GF-D8 (cell line): ENCODE measurements around the gene C12orf42.
"Not testable (repeated sequence)": the region's sequence is repeated elsewhere in the genome, so short reads cannot be mapped to it uniquely, and the experiment has no call there.

Experiments
- DNase-seq: peaks from one replicate; lab custom pipeline; 2025; lab: John Stamatoyannopoulos, UW

C12orf42 gene

GRCh38 chr12:103494734-103495468, 867 bp downstream of the C12orf42 start:
- DNase-seq, result no peak

- no peak for DNase-seq
These were observed 1.6 kb downstream of the C12orf42 start for GRCh38 chr12:103494051-103494733.

GRCh38 chr12:103493199-103493598, 2.6 kb downstream of the C12orf42 start:
- DNase-seq, result no peak

- no peak for DNase-seq
These were observed 13.4 kb downstream of the C12orf42 start for GRCh38 chr12:103482365-103482764.

GRCh38 chr12:103475073-103475472, 20.7 kb downstream of the C12orf42 start:
- no peak for DNase-seq

- DNase-seq, result no peak
These were observed 25.1 kb downstream of the C12orf42 start for GRCh38 chr12:103470664-103471063.

GRCh38 chr12:103469719-103470118, 26.0 kb downstream of the C12orf42 start:
- DNase-seq, result no peak

GRCh38 chr12:103468837-103469236, 26.9 kb downstream of the C12orf42 start:
- DNase-seq, result no peak

GRCh38 chr12:103462675-103463074, 33.1 kb downstream of the C12orf42 start:
- DNase-seq, result no peak

- DNase-seq, result no peak
These were observed 38.3 kb downstream of the C12orf42 start for GRCh38 chr12:103457471-103457870.

- no peak for DNase-seq
These were observed 39.8 kb downstream of the C12orf42 start for GRCh38 chr12:103456006-103456405.

GRCh38 chr12:103455020-103455763, 40.6 kb downstream of the C12orf42 start:
- DNase-seq, result peak; percentile 35

GRCh38 chr12:103444983-103445382, 50.8 kb downstream of the C12orf42 start:
- DNase-seq, result no peak

GRCh38 chr12:103442822-103443221, 52.9 kb downstream of the C12orf42 start:
- no peak for DNase-seq

- no peak for DNase-seq
These were observed 53.6 kb downstream of the C12orf42 start for GRCh38 chr12:103442182-103442555.

GRCh38 chr12:103441437-103442181, 54.2 kb downstream of the C12orf42 start:
- no peak for DNase-seq

- DNase-seq, result not testable (repeated sequence)
These were observed 61.3 kb downstream of the C12orf42 start for GRCh38 chr12:103434165-103435105.

- DNase-seq, result no peak
These were observed 63.8 kb downstream of the C12orf42 start for GRCh38 chr12:103431950-103432349.

GRCh38 chr12:103431387-103431786, 64.4 kb downstream of the C12orf42 start:
- no peak for DNase-seq

- DNase-seq, result not testable (repeated sequence)
These were observed 70.1 kb downstream of the C12orf42 start for GRCh38 chr12:103425674-103426073.
